Tibial artery (tissue), 4 donors: ENCODE results near the gene ATP13A5.

Experiments
- DNase-seq, 2 donors: peaks; one replicate each; pipeline ENCODE4 v3.0.0-alpha.2; 2019
- H3K27ac ChIP-seq, 2 donors: fragments of 200-600 bp; sonication (generic) in 1 of 2; 1 replicate in 1 of 2; 2 replicates in 1 of 2; pipeline ENCODE4 v1.5.1; 2018 to 2019; ENCODE audit warnings: mild to moderate bottlenecking in 1 of 2
- H3K27me3 ChIP-seq, 2 donors: fragments of 200-600 bp; sonication (generic) in 1 of 2; one replicate each; pipeline versions ENCODE4 v1.5.1 to v1.6.0; 2016 to 2019
- H3K36me3 ChIP-seq, 3 donors: fragments of 200-600 bp; sonication (generic) in 2 of 3; one replicate each; pipeline ENCODE4 v1.5.1; 2016 to 2019; ENCODE audit warnings: mild to moderate bottlenecking in 2 of 3
- H3K4me1 ChIP-seq, 4 donors: fragments of 200-600 bp; sonication (generic) in 2 of 4; 1 replicate in 3 of 4; 2 replicates in 1 of 4; pipeline ENCODE4 v1.5.1; 2016 to 2019
- H3K4me3 ChIP-seq, 2 donors: fragments of 200-600 bp; sonication (generic) in 1 of 2; 1 replicate in 1 of 2; 2 replicates in 1 of 2; pipeline ENCODE4 v1.5.1; 2018 to 2019; ENCODE audit warnings: mild to moderate bottlenecking in 2 of 2
- H3K9me3 ChIP-seq, 3 donors: fragments of 200-600 bp; sonication (generic) in 1 of 3; one replicate each; pipeline ENCODE4 v1.5.1; 2016 to 2019
- CTCF ChIP-seq, 2 experiments: fragments of 200-600 bp in 1 of 2; fragments of 450-650 bp in 1 of 2; IDR thresholded peaks; one replicate each; pipeline ENCODE4 v1.5.1; 2017 to 2019; ENCODE audit warnings: antibody characterized with exemption in 2 of 2, mild to moderate bottlenecking in 1 of 2, moderate library complexity in 1 of 2
- intact Hi-C: fragments of 100-400 bp; cut with DNase I; formaldehyde crosslinking; loops from one replicate; pipeline ENCODE4 v1.15.0; 2023; ENCODE audit warnings: low total_unique reads

Gene ATP13A5

GRCh38 chr3:193292386-193292785, 86.2 kb downstream of the ATP13A5 start:
- H3K4me3 ChIP-seq, result no peak overlapping the region
- H3K4me1 ChIP-seq, result no peaks in the 10 kb centered on the region
- no peak overlapping the region for H3K27ac ChIP-seq
- H3K27me3 ChIP-seq, result no peaks in the 10 kb centered on the region
- no peaks in the 10 kb centered on the region for H3K9me3 ChIP-seq
- no peak for DNase-seq
- intact Hi-C loops, result no loop called here
- H3K36me3 ChIP-seq, result no peaks in the 10 kb centered on the region
- no peak for TF ChIP-seq CTCF (IDR thresholded peaks at IDR 0.05)

DNA sequence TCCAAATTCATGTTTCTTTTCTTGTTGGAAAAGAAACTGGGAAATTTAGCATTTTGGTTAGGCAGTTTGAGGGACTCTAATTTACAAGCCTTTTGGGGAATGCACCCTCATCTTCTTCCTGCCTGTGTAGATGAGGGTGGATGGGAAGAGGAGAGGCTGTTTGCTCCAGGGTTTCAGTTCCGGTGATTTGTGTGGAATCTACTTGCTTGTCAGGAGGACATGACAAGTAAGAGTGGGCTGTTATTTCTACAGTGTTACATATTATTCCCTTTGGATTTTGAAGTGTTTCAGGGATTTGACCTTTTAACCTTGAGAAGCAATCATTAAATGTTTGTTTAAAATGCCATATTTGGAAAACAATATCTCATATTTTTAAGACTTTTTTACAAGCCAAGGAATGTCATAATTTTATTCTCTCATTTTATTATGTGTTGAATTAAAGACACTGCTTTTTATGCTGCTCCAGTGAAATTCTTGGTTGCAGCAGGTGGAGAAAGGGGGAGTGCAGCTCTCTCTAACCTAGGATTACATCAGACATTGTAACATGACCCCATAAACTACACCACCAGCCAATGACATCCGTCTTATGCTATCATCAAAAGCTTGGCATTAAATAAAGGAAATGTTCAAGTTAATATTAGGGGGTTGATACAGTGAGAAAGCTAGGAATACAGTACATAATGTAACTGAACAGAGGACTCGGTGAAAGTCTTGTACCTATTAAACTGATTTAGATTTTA, 107.3 kb downstream of the ATP13A5 start:
- intact Hi-C loops, result no loop called here
- Histone ChIP-seq H3K9me3 (no peaks in the 10 kb centered on the region), H3K4me1 (no peaks in the 10 kb centered on the region), H3K36me3 (no peaks in the 10 kb centered on the region), H3K27ac (no peak overlapping the region), H3K27me3 (no peaks in the 10 kb centered on the region), H3K4me3 (no peak overlapping the region)
- no peak for DNase-seq
- TF ChIP-seq CTCF (IDR thresholded peaks at IDR 0.05), result no peak

DNA sequence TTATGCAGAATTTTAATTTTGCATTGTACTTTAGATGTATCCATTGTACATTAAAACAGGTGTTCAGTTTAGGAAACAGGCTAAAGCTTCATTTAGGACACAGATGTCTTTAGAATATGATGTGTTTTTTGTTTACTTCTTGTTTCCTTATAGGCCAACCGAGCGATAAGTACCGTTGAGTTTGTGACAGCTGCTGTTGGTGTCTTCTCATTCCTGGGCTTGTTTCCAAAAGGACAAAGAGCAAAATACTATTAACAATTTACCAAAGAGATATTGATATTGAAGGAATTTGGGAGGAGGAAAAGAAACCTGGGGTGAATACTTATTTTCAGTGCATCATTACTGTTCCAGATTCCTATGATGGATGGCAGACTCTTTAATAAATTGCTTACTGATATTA, 108.1 kb downstream of the ATP13A5 start:
- Histone ChIP-seq H3K4me3 (no peak overlapping the region), H3K36me3 (no peaks in the 10 kb centered on the region), H3K27ac (no peak overlapping the region), H3K9me3 (no peaks in the 10 kb centered on the region), H3K27me3 (no peaks in the 10 kb centered on the region), H3K4me1 (no peaks in the 10 kb centered on the region)
- no peak for TF ChIP-seq CTCF (IDR thresholded peaks at IDR 0.05)
- intact Hi-C loops, result no loop called here
- DNase-seq, result no peak

DNA sequence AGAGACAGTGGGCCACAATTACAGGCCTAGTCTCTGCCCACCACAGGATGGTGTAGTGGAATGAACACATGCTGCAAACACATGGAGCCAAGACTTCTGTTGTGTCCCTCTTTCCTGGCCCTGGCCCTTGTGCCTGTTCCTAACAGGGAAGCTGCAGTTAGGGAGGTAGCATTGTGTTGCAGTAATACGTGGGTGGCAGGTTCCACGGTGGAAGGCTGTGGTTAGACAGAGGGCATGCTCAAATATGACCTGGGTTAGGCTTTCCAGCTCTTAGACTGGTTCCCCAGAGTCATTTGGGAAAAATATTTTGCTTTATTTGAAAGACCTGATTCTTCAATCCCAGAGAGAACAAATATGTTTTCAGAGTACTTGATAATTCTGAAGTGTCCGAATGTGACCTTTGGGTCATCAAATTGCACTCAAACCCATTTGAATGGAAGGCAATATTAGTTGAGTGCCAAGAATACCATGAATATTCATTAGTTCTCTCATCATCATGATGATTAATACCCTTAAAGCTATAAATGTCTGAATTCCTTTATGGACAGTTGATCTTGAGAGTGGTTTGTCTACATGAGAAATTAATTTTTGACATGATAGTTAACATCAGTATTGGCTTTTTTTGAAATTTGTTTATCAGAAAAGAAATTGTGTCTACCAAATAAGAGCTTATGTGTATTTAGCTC, 109.1 kb downstream of the ATP13A5 start:
- Histone ChIP-seq H3K9me3 (no peaks in the 10 kb centered on the region), H3K27ac (no peak overlapping the region), H3K36me3 (no peaks in the 10 kb centered on the region), H3K4me1 (no peaks in the 10 kb centered on the region), H3K4me3 (no peak overlapping the region), H3K27me3 (no peaks in the 10 kb centered on the region)
- intact Hi-C loops, result no loop called here
- no peak for DNase-seq
- no peak for TF ChIP-seq CTCF (IDR thresholded peaks at IDR 0.05)

GRCh38 chr3:193262707-193263106, 115.8 kb downstream of the ATP13A5 start:
- DNase-seq, result no peak
- Histone ChIP-seq H3K27me3 (no peaks in the 10 kb centered on the region), H3K4me1 (no peaks in the 10 kb centered on the region), H3K36me3 (no peaks in the 10 kb centered on the region), H3K27ac (no peak overlapping the region), H3K4me3 (no peak overlapping the region), H3K9me3 (no peaks in the 10 kb centered on the region)
- no peak for TF ChIP-seq CTCF (IDR thresholded peaks at IDR 0.05)
- intact Hi-C loops, result no loop called here
